Aorta (tissue), 5 donors: ENCODE measurements around the gene PRKCZ. TPM values are rescaled to one million over a fixed set of nuclear protein-coding genes. Genes with fewer than 3 reads are reported as not detected.
"Not testable (repeated sequence)": the region's sequence is repeated elsewhere in the genome, so short reads cannot be mapped to it uniquely, and the experiment has no call there.

Source experiments
- ATAC-seq: fragments of 200-7000 bp; cut with Tn5 transposase; one replicate; pipeline ENCODE4 v1.9.1; 2022; ENCODE audit warnings: moderate library complexity; ENCODE audit not compliant: low FRiP score
- DNase-seq, 2 donors: peaks; one replicate each; pipeline ENCODE4 v3.0.0-alpha.2; 2020
- H3K27ac ChIP-seq, 2 donors: one replicate each; pipeline ENCODE4 v1.5.1; 2013; ENCODE audit warnings: low read length in 2 of 2, mild to moderate bottlenecking in 2 of 2, moderate library complexity in 2 of 2, control low read depth in 1 of 2, inconsistent platforms in 1 of 2, low read depth in 1 of 2
- H3K27me3 ChIP-seq, 2 donors: one replicate each; pipeline ENCODE4 v1.6.1; 2013; ENCODE audit warnings: control low read depth in 1 of 2, low read length in 1 of 2, mild to moderate bottlenecking in 1 of 2, moderate library complexity in 1 of 2; ENCODE audit not compliant: insufficient read depth in 2 of 2, control insufficient read depth in 1 of 2
- H3K36me3 ChIP-seq, 2 donors: one replicate each; pipeline ENCODE4 v1.6.1; 2013; ENCODE audit warnings: control low read depth in 1 of 2, low read length in 1 of 2, mild to moderate bottlenecking in 1 of 2; ENCODE audit not compliant: insufficient read depth in 2 of 2, control insufficient read depth in 1 of 2
- H3K4me1 ChIP-seq, 2 donors: one replicate each; pipeline ENCODE4 v1.6.1; 2013; ENCODE audit warnings: low read length in 2 of 2, control low read depth in 1 of 2, mild to moderate bottlenecking in 1 of 2, moderate library complexity in 1 of 2; ENCODE audit not compliant: insufficient read depth in 2 of 2, control insufficient read depth in 1 of 2
- H3K4me3 ChIP-seq, 2 donors: one replicate each; pipeline ENCODE4 v1.5.1; 2013; ENCODE audit warnings: low read length in 2 of 2, control low read depth in 1 of 2, mild to moderate bottlenecking in 1 of 2
- H3K9me3 ChIP-seq: one replicate; pipeline ENCODE4 v1.6.1; 2013; ENCODE audit warnings: mild to moderate bottlenecking, low read length; ENCODE audit not compliant: control insufficient read depth
- WGBS, 2 donors: extraction: QIAGEN DNeasy Blood & Tissue Kit; methylation state at CpG; one replicate each; pipeline ENCODE4 v1.1.7; 2013; 5-methylcytosine and 5-hydroxymethylcytosine counted together
- intact Hi-C, 2 donors: fragments of 100-400 bp; cut with DNase I; formaldehyde crosslinking; loops; one replicate each; pipeline versions ENCODE4 v1.14.2 to v1.15.0; 2022
- polyA plus RNA-seq, 2 donors: library from polyadenylated mRNA; stranded (reverse); fragments of 200-250 nt; gene quantifications; one replicate each; pipeline ENCODE4 v1.2.3, GENCODE V29; 2013
- total RNA-seq, 2 donors: library from RNA; stranded (reverse); fragmentation: NEBNext Ultra II Directional; extraction: Animal tissue kit (Norgen Biotek cat#: 25700); gene quantifications; one replicate each; pipeline ENCODE4 v1.2.1, GENCODE V29; 2021
- donor health status: healthy with polysubstance abuse.
- donor health status: Bipolar disorder and iron deficiency.
- donor health status: DM: no; HTN: no; CAD: no.
- donor health status: DM: no; HTN: no; CAD: no.
- donor health status: DM: yes; HTN: yes; CAD: no.

The PRKCZ gene
- total and polyA plus RNA-seq, 4 donors = 1.5 to 23.2 (median 4.2) TPM

DNA sequence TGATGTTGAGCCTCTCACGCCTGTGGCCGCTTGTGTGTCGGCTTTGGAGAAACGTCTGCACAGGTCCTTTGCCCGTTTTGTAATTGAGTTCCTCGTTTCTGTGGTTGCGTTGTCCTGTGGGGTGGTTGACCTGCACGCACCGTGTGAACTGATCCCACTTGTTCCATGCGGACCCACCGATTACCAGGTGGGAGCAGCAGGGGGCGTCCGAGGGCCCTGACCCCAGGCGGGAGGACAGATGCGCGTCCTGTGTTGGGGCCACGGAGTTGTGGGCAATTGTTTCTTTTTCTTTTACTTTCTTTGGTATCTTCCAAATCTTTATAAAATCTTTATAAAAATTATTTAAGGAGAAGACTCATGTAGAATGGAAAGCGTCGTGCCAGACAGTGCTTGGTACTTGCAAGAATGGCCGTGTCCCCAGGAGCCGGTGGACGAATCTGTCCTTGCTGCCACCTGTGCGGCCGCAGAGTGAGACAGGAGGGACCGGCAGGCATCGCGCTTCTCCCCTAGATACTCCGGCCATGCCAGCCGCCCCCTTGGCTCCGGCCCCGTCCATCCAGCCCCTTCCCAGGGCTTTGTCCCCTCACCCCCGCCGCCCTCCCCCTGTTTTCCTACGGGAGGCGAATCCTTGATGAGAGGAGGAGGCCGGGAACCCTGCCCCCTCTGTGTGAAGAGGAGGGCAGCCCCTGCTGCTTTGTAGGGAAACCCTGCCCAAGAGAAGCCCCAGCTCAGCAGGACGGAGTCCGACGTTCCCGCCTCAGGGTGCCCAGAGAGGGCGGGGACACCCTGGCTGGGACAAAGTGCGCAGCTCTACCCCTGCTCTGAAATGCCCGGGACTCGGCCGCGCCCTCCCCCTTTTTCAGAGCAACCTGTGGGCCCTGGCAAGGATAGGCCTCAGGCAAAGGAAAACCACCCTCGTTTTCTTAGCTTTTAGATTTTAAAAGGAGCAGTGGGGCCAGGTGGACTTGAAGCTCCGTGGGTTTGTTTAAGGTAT is 41.7 kb downstream of the PRKCZ start:
- intact Hi-C loops = loop anchor here (5.0 kb wide), 1 partner anchor 80 kb away; no protein-coding TSS in a partner anchor
- Histone ChIP-seq H3K27me3 (no peaks in the 10 kb centered on the region), H3K4me1 (no peaks in the 10 kb centered on the region), H3K9me3 (peaks cover 2% of the 10 kb centered on the region), H3K27ac (no peak overlapping the region), H3K4me3 (no peak overlapping the region), H3K36me3 (no peaks in the 10 kb centered on the region)
- WGBS, 2 donors = 47 to 48% methylated on average over 47 to 48 of the region's 48 CpGs
- DNase-seq = no peak
- no peak for ATAC-seq

DNA sequence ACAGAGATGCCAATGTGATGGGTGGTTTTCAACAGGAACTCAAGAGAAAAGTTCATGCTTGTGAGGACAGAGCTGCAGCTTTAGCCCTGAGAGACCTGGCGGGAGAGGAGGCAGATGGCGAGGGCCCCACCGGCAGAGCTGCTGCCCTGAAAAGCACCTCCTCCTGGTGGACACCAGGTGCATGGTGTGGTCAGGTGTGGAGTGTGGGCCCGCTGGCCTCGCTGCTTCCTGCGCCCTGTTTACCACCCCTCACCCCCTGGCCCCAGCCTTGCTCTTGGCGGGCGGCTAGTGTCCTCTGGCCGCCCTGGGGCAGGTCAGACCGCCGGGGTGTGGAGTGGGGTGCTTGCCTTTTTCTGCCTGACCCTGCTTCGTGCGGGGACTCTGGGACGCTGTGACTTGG is 42.8 kb downstream of the PRKCZ start:
- no peaks in the 10 kb centered on the region for H3K27me3 ChIP-seq
- DNase-seq (no peak), ATAC-seq (no peak)
- peaks cover 8% of the 10 kb centered on the region for H3K9me3 ChIP-seq
- WGBS, 2 donors = 89 to 92% methylated on average over 14 of the region's 14 CpGs
- H3K27ac ChIP-seq = no peak overlapping the region
- intact Hi-C loops = loop anchor here (5.0 kb wide), 1 partner anchor 79 kb away; no protein-coding TSS in a partner anchor
- no peaks in the 10 kb centered on the region for H3K36me3 ChIP-seq
- H3K4me3 ChIP-seq = no peak overlapping the region
- H3K4me1 ChIP-seq = no peaks in the 10 kb centered on the region

DNA sequence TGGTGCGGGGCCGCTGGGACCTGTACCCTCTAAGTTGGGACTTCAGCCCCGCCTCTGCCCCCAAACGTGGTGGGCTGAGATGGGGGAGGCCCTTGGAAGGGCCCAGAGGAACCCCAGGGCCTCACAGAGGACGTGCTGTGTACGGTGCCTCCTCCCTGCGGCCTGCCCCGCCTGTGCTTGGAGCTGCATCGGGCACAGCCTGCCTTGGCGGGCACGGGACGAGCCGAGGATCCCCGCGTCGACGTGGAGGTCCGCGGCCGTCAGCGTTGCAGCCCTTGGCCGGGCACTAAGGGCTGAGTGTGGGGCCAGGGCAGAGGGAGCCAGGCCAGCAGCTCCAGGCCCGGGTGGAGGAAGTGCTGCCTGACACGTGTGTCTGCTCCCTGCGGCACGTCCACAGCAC is 43.4 kb downstream of the PRKCZ start:
- no peaks in the 10 kb centered on the region for H3K27me3 ChIP-seq
- no peak for ATAC-seq
- H3K27ac ChIP-seq = no peak overlapping the region
- no peaks in the 10 kb centered on the region for H3K4me1 ChIP-seq
- intact Hi-C loops = loop anchor here (5.0 kb wide), 1 partner anchor 79 kb away; no protein-coding TSS in a partner anchor
- H3K36me3 ChIP-seq = no peaks in the 10 kb centered on the region
- WGBS, 2 donors = 88% methylated on average over 23 to 26 of the region's 26 CpGs
- no peak overlapping the region for H3K4me3 ChIP-seq
- DNase-seq = no peak
- peaks cover 8% of the 10 kb centered on the region for H3K9me3 ChIP-seq

DNA sequence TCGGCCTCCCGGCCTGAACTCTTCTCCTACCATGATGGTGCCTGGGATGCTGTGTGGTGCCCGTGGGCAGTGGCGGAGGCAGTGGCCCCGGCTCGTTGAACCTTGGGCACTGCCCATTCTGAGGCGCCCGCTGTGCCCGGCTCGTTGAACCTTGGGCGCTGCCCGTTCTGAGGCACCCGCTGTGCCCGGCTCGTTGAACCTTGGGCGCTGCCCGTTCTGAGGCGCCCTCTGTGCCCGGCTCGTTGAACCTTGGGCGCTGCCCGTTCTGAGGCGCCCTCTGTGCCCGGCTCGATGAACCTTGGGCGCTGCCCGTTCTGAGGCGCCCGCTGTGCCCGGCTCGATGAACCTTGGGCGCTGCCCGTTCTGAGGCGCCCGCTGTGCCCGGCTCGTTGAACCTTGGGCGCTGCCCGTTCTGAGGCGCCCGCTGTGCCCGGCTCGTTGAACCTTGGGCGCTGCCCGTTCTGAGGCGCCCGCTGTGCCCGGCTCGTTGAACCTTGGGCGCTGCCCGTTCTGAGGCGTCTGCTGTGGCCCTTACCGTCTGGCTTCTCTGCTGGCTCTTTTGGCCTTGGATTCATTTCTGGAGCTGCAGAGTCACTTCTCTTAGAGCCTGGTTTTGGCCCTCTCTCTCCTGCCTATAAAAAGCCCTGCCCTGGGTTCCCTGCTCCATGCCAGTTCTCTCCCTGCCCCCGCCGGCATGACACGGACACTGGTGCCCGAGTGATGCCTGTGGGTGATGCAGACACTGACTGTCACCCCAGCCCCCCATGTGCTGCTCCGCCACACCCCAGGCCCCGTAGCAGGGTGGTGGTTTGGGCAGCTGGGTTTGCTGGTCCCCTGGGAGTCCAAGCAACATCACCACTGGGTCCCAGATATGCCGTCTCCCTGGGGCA is 44.3 kb downstream of the PRKCZ start:
- intact Hi-C loops = loop anchor here (5.0 kb wide), 1 partner anchor 78 kb away; no protein-coding TSS in a partner anchor
- H3K27me3 ChIP-seq, DNase-seq, ATAC-seq, H3K4me1 ChIP-seq, H3K4me3 ChIP-seq, H3K27ac ChIP-seq, H3K9me3 ChIP-seq, H3K36me3 ChIP-seq: not testable (repeated sequence)
- WGBS, 2 donors = 93 to 94% methylated on average over 44 to 60 of the region's 60 CpGs

DNA sequence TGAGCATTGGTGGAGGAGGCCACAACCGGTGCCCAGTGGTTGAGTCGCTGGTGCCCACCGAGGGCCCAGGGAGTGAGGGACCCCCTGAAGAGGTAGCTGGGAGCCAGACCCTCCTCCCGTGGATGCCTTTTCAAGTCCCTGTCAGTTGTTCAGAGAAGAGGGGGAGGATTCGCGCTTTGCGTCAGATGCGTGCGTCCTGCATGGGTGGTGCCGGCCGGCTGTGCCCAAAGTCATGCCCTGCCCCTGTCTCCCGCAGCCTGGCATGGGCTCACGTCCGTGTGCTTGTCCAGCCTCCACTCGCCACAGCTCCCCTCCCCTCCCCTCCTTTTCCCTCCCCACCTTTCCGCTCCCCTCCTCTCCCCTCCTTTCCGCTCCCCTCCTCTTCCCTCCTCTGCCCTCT is 45.2 kb downstream of the PRKCZ start:
- peaks cover 8% of the 10 kb centered on the region for H3K9me3 ChIP-seq
- no peaks in the 10 kb centered on the region for H3K36me3 ChIP-seq
- intact Hi-C loops = no loop called here
- no peak overlapping the region for H3K4me3 ChIP-seq
- no peaks in the 10 kb centered on the region for H3K27me3 ChIP-seq
- ATAC-seq = no peak
- no peak for DNase-seq
- H3K4me1 ChIP-seq = no peaks in the 10 kb centered on the region
- 84% methylated on average over 16 to 17 of the region's 17 CpGs for WGBS, 2 donors
- H3K27ac ChIP-seq = no peak overlapping the region

DNA sequence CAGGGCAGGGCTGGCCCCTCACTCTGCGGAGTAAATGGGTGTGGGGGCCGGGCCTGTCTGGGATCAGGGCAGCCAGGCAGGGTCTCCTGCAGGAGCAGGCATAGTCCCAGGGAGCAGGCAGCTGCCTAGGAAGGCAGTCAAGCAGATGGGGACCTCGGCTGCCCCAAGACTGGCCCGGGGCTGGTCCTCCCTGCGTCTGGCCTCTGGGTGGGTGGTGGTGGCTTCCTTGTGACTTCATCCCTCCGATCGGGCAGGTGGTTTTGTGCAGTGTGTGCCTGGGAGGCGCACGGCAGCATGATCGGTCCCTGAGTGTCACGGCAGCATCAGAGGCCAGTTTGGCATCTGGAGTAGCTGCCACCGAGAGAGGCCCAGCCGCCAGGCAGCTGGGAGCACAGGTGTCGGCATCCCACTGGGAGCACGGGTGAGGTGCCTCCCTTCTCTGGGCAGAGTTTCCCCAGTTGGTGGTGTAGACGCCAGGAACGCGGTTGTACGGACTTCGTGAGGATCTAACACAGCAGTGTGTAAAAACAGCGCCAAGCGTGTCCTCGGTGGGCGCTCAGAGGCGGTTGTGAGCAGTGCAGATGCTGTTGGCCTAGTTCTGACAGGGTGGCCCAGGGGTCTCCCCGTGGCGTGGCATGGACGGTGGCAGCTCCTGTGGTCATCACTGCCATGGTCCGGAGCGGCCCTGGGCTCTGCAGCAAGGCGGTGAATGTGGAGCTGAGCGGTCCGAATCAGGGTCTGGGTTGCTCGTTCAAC is 45.9 kb downstream of the PRKCZ start:
- 90 to 91% methylated on average over 34 of the region's 34 CpGs for WGBS, 2 donors
- Histone ChIP-seq H3K27me3 (no peaks in the 10 kb centered on the region), H3K4me3 (no peak overlapping the region), H3K4me1 (no peaks in the 10 kb centered on the region), H3K9me3 (peaks cover 8% of the 10 kb centered on the region), H3K27ac (no peak overlapping the region), H3K36me3 (no peaks in the 10 kb centered on the region)
- ATAC-seq (no peak), DNase-seq (no peak)
- intact Hi-C loops = no loop called here

DNA sequence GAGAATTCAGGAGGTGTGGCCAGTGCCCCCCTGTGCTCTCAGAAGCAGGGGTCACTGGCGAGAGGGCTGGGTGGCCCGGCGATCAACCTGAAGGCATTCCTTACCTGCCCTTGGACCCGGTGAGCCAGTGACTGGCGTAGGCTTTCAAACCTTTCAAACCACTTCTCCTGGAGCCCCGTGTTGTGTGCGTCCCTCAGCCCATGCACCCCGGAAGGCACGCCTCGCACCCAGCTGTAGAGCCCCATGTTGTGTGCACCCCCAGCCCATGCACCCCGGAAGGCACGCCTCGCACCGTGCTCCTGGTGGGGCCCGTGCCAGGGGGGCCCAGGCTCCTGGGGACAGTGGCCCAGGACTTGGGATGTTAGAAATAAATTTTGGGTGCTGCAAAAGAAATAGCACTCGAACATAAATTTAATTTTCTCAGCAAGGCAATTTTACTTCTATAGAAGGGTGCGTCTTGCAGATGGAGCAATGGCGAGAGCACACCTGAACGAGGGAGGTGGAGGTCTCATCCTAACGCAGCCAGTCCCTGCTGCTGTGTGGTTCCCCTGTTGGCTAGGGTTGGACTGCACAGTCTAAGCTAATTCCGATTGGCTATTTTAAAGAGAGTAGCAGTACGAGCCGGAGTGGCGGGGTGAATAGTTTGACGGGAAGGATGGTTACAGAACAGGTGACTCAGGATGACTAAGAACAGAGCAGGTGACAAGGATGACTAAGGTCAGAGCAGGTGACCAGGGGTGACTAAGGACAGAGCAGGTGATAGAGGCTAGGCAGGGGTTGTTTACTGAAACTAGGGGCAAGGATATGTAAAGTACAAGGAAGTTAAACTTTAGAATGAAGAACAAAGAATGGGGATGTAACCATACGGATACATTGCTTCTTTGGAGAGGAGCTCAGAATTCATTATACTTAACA is 47.4 kb downstream of the PRKCZ start:
- no peaks in the 10 kb centered on the region for H3K4me1 ChIP-seq
- no peak overlapping the region for H3K4me3 ChIP-seq
- H3K27me3 ChIP-seq = no peaks in the 10 kb centered on the region
- WGBS, 2 donors = 95 to 96% methylated on average over 26 of the region's 26 CpGs
- no peaks in the 10 kb centered on the region for H3K36me3 ChIP-seq
- DNase-seq (no peak), ATAC-seq (no peak)
- H3K27ac ChIP-seq = no peak overlapping the region
- peaks cover 8% of the 10 kb centered on the region for H3K9me3 ChIP-seq
- intact Hi-C loops = no loop called here
